Measurements from ENCODE around the gene DUSP8.

DNA sequence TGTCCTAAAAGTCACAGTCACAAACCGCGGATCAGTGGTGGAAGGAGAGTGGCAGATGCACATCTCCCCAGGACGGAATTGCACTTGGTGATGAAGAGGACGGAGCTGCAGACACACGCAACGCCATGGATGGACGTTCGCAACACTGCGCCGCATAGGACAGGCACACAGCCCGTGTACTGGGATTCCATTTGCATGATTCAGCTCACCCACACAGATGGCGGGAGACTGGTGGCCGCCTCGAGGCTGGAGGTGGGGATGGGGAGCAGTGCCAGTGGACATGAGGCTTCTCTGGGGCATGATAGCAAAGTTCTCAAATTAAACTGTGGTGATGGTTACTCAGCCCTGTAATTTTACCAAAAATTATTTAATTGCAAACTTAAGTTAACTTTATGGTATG is 37.4 kb downstream of the DUSP8 start:
- TF ChIP-seq, protein P1, sequence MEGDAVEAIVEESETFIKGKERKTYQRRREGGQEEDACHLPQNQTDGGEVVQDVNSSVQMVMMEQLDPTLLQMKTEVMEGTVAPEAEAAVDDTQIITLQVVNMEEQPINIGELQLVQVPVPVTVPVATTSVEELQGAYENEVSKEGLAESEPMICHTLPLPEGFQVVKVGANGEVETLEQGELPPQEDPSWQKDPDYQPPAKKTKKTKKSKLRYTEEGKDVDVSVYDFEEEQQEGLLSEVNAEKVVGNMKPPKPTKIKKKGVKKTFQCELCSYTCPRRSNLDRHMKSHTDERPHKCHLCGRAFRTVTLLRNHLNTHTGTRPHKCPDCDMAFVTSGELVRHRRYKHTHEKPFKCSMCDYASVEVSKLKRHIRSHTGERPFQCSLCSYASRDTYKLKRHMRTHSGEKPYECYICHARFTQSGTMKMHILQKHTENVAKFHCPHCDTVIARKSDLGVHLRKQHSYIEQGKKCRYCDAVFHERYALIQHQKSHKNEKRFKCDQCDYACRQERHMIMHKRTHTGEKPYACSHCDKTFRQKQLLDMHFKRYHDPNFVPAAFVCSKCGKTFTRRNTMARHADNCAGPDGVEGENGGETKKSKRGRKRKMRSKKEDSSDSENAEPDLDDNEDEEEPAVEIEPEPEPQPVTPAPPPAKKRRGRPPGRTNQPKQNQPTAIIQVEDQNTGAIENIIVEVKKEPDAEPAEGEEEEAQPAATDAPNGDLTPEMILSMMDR (IDR thresholded peaks at IDR 0.05; ENCODE audit: poor library complexity, severe bottlenecking): no peak
- TF ChIP-seq EP300 (conservative IDR thresholded peaks at IDR 0.05; ENCODE audit: poor library complexity, severe bottlenecking) (no peak), EZH2 (IDR thresholded peaks at IDR 0.05; ENCODE audit: borderline replicate concordance, insufficient read depth, low read length, poor library complexity, severe bottlenecking) (no peak), SMC3 (conservative IDR thresholded peaks at IDR 0.05; ENCODE audit: poor library complexity) (no peak)
- TF ChIP-seq, protein P2, sequence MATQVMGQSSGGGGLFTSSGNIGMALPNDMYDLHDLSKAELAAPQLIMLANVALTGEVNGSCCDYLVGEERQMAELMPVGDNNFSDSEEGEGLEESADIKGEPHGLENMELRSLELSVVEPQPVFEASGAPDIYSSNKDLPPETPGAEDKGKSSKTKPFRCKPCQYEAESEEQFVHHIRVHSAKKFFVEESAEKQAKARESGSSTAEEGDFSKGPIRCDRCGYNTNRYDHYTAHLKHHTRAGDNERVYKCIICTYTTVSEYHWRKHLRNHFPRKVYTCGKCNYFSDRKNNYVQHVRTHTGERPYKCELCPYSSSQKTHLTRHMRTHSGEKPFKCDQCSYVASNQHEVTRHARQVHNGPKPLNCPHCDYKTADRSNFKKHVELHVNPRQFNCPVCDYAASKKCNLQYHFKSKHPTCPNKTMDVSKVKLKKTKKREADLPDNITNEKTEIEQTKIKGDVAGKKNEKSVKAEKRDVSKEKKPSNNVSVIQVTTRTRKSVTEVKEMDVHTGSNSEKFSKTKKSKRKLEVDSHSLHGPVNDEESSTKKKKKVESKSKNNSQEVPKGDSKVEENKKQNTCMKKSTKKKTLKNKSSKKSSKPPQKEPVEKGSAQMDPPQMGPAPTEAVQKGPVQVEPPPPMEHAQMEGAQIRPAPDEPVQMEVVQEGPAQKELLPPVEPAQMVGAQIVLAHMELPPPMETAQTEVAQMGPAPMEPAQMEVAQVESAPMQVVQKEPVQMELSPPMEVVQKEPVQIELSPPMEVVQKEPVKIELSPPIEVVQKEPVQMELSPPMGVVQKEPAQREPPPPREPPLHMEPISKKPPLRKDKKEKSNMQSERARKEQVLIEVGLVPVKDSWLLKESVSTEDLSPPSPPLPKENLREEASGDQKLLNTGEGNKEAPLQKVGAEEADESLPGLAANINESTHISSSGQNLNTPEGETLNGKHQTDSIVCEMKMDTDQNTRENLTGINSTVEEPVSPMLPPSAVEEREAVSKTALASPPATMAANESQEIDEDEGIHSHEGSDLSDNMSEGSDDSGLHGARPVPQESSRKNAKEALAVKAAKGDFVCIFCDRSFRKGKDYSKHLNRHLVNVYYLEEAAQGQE (IDR thresholded peaks at IDR 0.05; ENCODE audit: borderline replicate concordance): no peak
